ENCODE measurements around the gene MFAP5.

- TF ChIP-seq CTCF (IDR thresholded peaks at IDR 0.05): no peak
- TF ChIP-seq POLR2A (IDR thresholded peaks at IDR 0.05): no peak
These were observed 22.7 kb downstream of the MFAP5 start for GRCh38 chr12:8639936-8640335.

All from lower leg skin (tissue), 3 donors.